HG02623 (cell line): ENCODE measurements around the gene AKT1.
A peak's percentile ranks its signal among the peaks of the same experiment; 100 is the strongest.
"Not testable (repeated sequence)": the region's sequence is repeated elsewhere in the genome, so short reads cannot be mapped to it uniquely, and the experiment has no call there.

Source experiments
- ATAC-seq: cut with Tn5 transposase; IDR thresholded peaks from one replicate; pipeline ENCODE4 v1.9.1; 2021; ENCODE audit warnings: moderate library complexity; ENCODE audit not compliant: unreplicated experiment

AKT1 gene

DNA sequence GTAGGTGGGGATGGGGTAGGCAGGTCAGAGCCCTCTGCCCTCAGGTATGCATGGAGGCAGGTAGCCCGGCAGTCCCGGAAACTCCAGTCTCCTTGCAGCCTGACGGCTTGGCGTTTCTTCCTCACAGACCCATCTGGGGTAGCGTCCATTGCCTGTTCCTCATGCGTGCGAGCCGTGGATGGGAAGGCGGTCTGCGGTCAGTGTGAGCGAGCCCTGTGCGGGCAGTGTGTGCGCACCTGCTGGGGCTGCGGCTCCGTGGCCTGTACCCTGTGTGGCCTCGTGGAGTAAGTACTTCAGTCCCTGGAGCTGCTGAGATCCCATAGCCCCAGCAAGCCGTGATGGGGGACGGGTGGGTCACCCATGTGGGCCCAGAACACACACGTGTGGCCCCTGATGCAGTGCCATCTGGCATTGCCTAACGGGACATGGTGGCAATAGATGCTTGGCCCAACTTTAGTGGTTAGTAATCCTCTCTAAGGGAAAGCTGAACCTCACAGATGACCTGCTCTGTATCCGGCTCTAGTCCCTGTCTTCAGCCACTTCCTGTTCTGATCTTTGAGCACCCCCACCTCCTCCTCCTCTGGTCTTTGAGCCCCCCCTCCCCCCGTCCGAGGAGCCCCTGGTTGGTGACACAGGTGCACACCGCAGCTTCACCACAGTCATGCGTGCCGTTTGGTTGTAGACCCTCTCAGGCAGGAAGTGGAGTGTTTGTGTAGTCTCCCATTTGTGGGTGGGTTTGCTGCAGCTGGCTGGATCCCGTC, 38.9 kb downstream of the AKT1 start:
- no peak for ATAC-seq

DNA sequence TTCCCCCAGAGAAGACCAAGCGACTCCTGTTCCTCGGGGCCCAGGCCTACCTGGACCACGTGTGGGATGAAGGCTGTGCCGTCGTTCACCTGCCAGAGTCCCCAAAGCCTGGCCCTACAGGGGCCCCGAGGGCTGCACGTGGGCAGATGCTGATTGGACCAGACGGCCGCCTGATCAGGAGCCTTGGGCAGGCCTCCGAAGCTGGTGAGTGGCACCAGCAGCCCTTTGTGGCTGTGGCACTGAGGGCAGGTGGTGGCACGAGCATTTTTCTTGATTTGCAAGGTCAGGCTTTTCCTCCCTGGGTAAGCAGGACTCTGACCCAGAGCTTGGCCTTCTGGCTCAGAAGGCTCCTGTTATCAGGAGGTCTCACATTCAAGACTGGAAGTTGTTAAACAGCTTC, 39.9 kb downstream of the AKT1 start:
- no peak for ATAC-seq

- no peak for ATAC-seq
Measured at GRCh38 chr14:104754213-104754851, 41.2 kb downstream of the AKT1 start.

DNA sequence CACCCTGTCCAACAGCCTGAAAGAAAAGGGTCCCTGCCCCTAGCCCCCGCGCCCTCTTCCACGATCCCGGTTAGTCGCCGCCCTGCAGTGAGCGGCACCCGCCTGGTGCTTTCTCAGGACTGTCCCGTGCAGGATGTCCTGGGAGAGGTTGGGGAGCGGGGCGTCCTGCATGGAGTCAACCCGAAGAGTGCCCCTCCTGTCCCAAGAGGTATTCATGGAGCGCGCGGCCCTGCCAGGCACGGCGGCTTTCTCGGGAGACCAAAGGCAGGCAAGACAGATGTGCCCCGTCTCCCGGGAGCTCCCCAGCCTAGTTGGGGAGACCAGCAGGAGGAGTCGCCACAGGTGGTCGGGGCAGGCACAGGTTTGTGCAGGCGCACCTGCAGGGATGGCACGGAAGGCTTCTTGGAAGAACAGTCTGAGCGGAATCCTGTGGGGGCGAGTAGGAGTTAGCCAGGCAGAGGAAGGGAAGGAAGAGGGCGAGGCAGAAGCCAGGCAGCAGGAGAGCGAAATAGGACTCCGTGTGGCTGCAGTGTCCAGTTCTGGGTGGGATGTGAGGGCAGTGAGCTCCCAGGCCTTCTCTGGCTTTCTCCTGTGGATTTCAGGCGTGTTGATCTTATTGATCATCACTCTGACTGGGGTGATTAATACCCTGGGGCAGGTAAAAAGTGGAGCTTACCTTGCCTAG, 41.9 kb downstream of the AKT1 start:
- no peak for ATAC-seq

GRCh38 chr14:104752735-104753527, 42.6 kb downstream of the AKT1 start, which contains the start of gene SIVA1:
Gene SIVA1, plus strand, starts transcription at chr14:104753147. Its CDS starts 55 bp downstream, at chr14:104753202.
- peak; percentile 87 for ATAC-seq

- ATAC-seq: peak; percentile 68
Measured at GRCh38 chr14:104752423-104752734, 43.2 kb downstream of the AKT1 start.

- ATAC-seq: no peak
Measured at GRCh38 chr14:104751539-104752422, 43.8 kb downstream of the AKT1 start.

DNA sequence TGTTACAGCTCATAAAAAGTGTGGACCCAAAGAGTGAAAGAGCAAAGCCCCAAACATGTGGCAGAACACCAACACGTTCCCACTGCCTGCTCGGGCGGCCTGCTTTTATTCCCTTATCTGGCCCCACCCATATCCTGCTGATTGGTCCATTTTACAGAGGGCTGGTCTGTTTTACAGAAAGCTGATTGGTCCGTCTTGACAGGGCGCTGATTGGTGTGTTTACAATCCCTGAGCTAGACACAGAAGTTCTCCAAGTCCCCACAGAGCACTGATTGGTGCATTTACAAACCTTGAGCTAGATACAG, 44.8 kb downstream of the AKT1 start:
- ATAC-seq: not testable (repeated sequence)

DNA sequence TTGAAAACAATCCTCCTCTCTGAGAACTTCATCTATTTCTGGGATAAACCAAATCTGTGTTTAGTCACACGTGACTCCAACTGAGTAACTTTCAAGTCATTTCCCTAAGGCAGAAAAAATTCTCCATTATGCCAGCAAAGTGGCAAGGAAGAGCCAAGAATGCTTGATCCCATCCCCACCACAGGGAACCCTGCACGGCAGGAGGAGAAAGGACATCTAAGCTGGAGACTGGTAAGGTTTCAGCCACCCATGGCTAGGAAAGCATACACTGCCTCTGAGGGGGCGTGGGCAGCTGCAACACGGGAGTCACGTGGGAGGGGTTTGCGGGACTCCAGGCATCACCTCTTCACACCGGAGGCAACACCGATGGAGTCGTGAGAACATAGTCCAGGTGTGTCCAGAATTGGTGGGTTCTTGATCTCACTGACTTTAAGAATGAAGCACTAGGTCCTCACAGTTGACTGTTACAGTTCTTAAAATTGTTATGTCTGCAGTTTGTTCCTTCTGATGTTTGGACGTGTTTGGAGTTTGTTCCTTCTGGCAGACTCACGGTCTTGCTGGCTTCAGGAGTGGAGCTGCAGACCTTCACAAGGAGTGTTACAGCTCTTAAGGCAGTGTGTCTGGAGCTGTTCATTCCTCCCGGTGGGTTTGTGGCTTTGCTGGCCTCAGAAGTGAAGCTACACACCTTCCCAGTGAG, 45.3 kb downstream of the AKT1 start:
- no peak for ATAC-seq

DNA sequence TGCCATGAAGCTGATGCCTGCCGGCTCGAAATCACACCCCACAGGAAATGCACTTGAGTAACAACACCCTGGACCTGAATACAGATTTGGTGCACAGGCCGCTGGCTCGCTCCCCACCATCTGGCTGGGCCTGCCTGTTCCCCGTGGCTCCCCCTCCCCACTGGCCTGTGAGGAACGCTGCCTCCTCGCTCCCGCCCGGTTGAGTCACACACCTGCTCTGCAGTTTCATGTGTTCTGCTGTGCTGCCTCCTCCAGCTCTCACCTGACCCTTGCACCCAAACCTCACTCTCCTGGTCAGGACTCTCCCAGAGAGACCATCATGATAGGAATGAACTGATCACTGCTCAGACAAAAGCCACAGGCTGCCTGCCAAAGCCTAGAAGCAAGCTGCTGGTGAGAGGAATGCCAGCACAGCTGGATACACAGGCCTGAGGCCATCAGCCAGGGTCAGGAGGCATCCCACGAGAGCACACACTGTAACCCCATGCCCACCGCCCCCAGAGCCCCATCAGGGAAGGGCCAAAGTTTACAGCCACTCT, 46.4 kb downstream of the AKT1 start:
- no peak for ATAC-seq

DNA sequence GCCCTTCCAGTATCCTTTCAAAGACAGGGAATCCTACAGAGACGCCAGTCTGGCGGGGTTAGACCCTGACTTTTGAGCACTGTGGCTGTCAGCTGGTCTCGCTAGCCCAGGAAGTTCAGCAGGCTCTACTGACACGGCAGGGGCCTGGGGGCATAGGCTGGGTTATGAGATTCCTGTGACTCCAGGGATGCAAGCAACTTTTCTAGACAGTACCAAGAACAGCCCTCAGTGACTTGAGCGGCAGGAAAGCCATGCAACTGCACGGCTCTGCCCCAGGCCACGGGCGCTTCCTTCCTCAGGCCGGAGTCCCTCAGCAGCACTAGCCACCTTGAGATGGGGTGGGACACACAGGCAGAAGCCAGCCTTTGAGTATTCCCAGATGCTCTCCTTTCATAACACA, 47.7 kb downstream of the AKT1 start:
- no peak for ATAC-seq

DNA sequence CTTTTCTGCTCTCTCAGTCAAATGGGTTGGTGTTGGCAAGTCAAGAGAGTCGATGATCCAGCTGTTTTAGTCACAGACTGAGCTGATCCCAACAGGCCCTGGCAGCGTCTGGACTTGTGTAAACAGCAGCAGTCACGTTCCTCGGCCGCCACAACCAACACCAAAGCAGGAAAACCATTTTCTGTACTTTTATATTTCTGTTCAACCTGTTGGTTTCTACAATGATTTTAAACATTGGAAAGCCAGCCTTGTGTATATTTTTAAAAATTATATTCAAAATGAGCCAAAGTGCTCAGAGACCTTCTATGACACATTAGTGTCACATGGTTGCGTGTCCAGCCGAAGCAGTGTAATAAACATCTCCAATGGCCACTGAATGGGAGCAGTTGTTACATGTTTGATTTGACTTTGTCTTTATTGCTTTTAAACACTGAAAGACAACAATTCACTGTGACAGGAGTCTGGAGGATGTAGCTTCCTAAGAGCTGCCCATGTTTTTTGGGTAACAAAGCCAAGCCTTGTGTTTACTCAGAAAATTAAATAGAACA, 48.5 kb downstream of the AKT1 start:
- no peak for ATAC-seq

DNA sequence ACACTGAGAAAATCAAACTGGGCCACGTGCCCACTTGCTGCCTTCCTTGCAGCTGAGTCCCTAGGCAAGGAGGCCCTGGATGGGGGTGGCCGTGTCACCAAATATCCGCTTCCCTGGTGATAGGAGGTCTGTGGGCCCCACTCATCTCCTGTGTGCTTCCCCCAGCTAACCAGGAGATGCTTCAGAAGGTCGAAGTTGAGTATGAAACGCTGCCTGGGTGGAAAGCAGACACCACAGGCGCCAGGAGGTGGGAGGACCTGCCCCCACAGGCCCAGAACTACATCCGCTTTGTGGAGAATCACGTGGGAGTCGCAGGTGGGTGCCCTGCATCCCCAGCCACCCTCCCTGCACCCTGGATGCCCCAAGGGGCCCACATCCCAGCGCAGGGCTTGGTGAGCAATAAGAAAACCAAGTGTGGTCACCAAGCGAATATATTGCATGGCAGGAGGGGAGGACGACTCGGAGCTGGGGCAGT, 49.4 kb downstream of the AKT1 start:
- ATAC-seq: no peak

GRCh38 chr14:104745431-104745830, 50.1 kb downstream of the AKT1 start:
- no peak for ATAC-seq

- ATAC-seq: no peak
Measured at GRCh38 chr14:104744484-104744883, 51.1 kb downstream of the AKT1 start.

DNA sequence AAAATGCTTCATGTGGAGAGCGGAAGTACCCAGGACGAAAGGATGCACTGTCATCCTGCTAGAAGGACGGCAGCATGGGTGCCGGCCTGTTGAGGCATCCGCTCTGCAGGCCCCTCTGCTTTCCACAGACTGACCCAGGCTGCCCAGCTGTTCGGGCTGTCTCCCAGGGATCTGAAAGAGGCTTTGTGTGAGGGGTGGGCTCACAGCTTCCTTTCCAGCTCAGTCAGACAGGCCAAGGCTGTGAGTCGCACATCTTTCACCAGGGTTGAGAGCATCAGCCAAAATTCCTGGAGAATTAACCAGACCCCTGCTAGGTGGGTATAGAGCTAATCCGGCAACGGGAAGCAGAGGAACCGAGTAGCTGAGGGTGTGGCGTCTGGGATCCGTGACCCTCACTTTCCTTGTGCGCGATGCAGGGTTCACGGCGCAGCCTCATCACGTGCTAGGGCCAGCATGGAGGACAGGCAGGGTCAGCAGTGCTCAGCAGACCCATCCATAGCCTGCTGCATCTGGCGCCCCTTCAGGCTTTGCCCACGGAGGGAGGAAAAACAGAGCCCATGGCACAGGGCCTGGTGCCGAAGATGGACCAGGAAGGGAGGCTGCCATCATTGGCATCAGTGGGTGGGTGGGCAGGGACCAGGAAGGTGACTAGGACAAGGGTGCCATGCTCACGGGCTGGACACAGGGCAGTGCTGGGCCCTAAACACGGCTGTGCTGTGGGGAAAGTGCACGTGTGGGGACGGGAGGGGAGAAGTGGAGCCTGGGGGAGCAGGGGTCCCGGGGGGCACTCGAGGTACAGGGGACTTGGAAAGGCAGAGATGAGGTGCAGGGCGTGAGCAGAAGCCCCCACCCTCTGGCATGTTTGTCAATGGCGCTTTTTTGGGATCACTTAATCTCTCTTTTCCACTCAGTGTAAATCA, 51.8 kb downstream of the AKT1 start:
- ATAC-seq: no peak

DNA sequence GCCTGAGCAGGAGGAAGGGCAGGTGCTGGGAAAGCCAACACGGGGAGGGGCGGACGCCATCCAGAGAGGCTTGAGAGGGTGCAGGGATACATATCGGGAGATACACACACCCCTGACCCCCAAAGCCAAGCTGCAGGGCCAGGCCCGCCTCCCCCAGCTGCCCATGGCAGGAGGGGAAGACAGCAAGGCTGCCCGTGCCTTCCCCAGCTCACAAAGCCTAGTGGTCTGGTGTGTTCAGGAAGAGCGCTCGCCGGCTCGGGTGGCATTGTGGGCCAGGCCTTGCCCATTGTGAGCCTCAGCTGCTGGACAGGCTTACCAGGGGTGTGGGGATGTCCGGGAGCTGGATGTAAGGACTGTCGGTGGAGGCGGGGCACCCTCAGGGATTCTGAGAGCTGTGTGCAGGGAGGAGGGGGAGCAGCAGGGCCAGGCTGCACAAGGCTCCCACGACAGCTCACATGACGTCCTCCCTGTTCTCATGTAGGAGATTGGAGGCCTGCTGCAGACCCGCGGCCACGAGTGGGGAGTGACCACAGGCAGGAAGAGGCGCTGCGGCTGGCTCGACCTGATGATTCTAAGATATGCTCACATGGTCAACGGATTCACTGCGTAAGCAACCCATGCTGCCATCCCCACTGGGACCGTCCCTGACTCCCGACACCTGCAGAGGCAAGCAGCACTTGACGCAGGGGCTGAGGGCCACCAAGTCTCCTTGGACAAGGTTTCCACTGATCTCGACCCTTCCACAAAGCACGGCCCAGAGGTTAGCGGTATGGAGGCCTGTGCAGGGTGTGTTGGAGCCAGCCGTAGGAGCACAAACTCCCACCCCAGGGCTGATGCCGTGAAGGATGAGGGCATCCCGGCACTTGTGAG, 52.7 kb downstream of the AKT1 start:
- ATAC-seq: no peak
